HG03060 (cell line): ENCODE results near the gene MKLN1.

ENCODE experiments used
- ATAC-seq: cut with Tn5 transposase; IDR thresholded peaks from one replicate; pipeline ENCODE4 v1.9.1; 2021; ENCODE audit warnings: low read depth, moderate number of reproducible peaks; ENCODE audit not compliant: unreplicated experiment

Gene MKLN1

DNA sequence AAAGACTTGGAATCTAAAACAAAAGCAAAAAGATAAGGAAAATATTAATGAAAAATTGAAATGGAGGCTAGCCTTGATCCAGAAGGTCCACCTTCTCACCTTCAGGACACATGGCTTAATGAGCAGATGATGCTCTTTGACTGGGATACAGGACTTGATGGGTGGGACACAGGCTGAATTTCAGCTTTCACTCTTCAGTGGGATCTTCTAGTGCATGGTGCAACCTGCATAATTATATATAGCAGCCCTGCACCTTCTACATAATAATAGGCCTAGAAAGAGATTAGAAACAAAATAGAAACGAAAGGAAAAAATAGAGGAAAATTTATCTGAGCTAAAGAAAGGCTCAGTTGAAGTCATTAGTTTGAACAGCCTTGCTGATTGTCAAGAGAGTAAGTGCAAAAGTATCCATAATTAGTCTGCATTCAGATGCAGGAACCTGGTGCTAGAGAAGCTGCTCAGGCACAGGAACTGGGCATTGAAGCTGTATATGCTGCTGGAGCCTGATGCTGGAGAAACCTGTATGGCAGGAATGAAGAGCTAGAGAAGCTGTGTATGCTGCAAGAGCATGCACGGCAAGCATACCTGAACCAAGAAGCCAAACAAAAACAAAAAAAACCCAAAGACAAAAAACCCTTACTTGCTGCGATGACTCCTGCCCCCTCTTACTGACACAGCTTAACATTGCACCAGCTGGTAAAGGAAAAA is 19.4 kb downstream of the MKLN1 start:
- ATAC-seq: no peak

DNA sequence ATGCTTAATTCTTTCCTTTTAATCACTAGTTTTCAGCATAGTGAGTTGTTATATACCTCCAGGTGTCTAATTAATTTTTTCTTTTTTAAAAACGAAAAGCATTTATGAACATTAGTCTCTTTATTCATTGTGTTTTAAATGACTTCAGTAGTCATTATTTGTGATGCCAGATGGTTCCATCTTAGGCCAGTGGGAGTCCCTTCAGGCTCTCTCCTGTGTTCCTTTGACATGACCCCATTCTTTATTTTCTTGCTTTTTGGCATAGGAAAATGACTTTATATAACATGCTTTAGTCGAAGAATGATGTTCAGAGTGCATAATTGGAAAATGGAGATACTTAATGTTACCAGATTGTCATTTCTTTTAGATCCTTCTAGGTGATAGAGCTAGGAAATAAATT is 24.4 kb downstream of the MKLN1 start:
- ATAC-seq: no peak

GRCh38 chr7:131354390-131354789 is 26.7 kb downstream of the MKLN1 start:
- no peak for ATAC-seq

GRCh38 chr7:131355917-131356777 is 28.5 kb downstream of the MKLN1 start:
- no peak for ATAC-seq

- ATAC-seq: no peak
Measured at GRCh38 chr7:131357282-131357880, 29.7 kb downstream of the MKLN1 start.

- no peak for ATAC-seq
Measured at GRCh38 chr7:131358636-131359035, 31.0 kb downstream of the MKLN1 start.

- no peak for ATAC-seq
Measured at GRCh38 chr7:131359136-131359776, 31.6 kb downstream of the MKLN1 start.

DNA sequence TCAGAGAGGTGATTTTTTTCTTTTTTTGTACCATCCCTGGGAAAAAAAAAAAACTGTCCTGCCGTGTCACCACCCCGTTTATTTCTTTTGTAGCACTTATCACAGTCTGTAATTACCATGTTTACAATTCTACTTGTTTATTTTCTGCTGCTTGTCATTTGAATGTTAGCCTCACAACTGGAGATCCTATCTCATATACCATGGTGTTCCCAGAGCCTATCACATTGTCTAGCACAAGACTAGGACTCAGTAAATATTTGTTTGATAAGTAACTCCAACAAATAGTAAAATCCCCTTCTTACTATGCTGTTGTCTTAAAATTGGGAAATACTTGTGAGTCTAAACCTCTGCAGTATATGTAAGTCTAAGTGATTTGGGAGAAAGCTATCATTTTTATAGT is 36.0 kb downstream of the MKLN1 start:
- ATAC-seq: no peak

DNA sequence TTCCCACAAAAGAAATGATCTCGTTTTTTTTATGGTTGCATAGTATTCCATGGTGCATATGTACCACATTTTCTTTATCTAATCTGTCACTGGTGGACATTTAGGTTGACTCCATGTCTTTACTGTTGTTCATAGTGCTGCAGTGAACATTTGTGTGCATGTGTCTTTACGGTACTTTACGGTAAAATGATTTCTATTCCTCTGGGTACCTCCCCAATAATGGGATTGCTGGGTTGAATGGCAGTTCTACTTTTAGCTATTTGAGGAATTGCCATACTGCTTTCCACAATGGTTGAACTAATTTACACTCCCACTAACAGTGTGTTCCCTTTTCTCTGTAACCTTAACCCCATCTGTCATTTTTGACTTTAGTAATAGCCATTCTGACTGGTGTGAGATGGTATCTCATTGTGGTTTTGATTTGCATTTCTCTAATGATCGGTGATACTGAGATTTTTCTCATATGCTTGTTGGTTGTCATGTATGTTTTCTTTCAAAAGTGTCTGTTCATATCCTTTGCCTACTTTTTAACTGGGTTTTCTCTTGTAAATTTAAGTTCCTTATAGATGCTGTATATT is 37.2 kb downstream of the MKLN1 start:
- ATAC-seq: no peak

GRCh38 chr7:131365838-131366237 is 38.2 kb downstream of the MKLN1 start:
- no peak for ATAC-seq

GRCh38 chr7:131369354-131369753 is 41.7 kb downstream of the MKLN1 start:
- no peak for ATAC-seq

GRCh38 chr7:131370523-131370968 is 42.9 kb downstream of the MKLN1 start:
- no peak for ATAC-seq

GRCh38 chr7:131371411-131371810 is 43.7 kb downstream of the MKLN1 start:
- no peak for ATAC-seq

GRCh38 chr7:131372554-131372953 is 44.9 kb downstream of the MKLN1 start:
- no peak for ATAC-seq

GRCh38 chr7:131374821-131375220 is 47.1 kb downstream of the MKLN1 start:
- no peak for ATAC-seq

DNA sequence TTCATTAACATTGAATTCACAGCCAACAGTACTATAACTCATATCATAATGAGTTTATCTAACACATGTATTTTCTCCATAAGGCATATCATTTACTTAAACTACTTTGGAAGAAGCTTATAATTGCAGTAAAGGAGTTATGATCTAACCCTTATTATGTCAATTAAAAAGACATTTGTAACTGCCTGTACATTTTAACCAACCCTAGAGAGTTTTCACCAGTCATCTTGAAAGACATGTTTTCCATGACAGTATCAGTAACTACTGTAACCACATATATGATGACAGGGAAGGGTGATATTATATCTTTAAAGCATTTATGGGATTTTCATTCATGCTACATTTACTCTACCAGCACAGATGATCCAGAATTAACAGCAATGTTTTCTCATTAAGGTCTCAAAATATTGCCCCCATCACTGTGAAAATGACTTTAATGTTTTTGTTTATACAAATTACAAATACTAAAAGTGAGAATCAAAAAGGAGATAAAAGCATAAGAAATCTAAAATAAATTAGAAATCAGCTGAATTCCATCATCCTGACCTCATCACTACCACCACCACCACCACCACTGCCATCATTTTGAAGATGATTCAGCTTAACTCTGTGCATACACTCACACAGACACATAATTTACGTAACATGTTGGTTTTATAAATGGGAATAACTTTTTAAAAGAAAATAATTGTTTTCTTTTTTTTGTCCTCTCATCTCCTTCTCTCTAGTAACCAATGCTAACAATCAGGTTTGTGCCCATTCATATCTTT is 53.6 kb downstream of the MKLN1 start:
- no peak for ATAC-seq

DNA sequence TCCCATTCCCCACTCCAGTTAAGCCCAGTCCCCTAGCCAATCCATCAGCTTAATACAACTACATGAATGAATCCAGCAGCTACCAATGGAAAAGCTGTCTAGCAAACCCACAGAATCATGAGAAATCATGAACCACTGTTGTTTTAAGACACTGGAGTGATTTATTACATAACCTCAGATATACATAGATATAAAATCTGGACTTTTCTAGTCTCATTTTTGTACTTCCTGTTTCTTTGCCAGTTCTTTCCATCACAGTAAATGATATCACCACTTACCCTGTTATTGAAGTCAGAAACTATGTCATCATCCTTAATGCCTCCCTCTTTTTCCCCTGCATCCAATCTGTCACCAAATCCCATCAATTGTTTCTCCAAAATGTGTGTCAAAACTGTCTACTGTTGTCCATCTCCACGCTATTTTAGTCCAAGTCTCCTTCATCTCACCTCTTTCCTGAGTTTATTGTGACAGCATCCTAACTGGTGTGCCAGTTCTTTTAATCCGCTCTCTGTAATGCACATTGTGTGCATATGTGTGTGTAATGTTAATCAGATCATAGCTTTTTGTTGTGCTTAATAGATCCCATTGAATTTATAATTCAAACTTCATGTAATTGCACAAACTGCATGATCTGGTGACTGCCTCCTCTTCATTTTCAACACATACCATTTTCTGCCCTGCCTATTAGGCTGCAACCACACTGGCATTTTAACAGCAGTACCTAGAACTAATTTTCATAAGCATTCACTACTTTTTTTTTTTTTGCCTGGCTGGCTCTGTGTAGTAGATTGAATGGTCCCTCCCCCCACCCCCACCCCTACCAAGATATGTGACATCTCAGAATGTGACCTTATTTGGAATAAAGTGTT is 56.0 kb downstream of the MKLN1 start:
- no peak for ATAC-seq

- no peak for ATAC-seq
Measured at GRCh38 chr7:131384286-131384635, 56.6 kb downstream of the MKLN1 start.

GRCh38 chr7:131385039-131385605 is 57.4 kb downstream of the MKLN1 start:
- ATAC-seq: no peak
